HG03565 (cell line): ENCODE measurements around the gene FMO2.

Experiments
- ATAC-seq: cut with Tn5 transposase; IDR thresholded peaks from one replicate; pipeline ENCODE4 v1.9.1; 2021; ENCODE audit warnings: mild to moderate bottlenecking, moderate library complexity; ENCODE audit not compliant: unreplicated experiment

FMO2 gene

DNA sequence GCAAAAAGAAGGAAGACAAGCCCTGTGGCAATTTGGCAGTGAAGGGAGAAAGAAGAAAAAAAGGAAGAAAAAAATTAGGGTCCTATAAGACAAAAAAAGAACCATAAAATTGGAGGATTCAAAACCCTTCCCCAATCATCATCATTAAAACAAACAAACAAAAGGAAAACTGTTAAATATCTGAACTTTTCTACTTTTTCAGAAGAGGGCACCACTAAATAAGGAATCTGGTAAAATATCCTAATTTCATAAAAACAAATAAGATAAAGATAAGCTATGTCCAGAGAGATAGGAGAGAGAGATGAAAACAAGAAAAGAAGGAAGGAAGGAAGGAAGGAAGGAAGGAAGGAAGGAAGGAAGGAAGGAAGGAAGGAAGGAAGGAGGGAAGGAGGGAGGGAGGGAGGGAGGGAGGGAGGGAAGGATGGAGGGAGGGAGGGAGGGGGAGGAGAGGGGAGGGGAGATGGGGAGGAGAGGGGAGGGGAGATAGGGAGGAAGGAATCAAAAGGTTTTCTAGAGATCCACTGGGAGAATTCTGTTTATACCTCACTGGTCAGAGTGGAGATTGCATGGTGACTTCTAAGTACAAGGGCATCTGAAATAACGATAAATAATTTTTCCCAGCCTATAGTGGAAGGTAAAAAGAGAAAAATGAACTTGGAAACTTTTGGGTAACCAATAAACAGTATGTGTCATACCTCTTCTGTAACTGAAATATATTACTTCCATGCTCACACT lies 10.4 kb upstream of the FMO2 start:
- no peak for ATAC-seq

DNA sequence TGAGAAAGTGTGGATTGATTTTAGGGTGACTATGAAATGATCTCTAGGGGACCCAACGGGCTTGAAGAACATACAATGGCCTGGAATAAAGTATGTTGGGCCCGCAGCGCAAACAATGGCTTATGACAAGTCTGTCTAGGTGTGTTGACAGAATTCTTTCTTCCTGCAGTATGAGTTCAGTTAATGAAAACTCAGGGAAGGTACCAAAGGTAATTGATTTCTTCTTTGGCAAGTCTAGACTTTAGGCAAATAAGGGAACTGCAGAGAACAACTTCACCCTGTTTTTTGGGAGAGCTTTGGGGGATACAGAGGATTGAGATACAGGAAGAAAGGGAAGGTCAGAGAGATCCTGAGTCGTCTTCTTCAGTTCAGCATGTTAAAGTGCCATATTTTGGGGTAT lies 7.8 kb upstream of the FMO2 start:
- no peak for ATAC-seq

DNA sequence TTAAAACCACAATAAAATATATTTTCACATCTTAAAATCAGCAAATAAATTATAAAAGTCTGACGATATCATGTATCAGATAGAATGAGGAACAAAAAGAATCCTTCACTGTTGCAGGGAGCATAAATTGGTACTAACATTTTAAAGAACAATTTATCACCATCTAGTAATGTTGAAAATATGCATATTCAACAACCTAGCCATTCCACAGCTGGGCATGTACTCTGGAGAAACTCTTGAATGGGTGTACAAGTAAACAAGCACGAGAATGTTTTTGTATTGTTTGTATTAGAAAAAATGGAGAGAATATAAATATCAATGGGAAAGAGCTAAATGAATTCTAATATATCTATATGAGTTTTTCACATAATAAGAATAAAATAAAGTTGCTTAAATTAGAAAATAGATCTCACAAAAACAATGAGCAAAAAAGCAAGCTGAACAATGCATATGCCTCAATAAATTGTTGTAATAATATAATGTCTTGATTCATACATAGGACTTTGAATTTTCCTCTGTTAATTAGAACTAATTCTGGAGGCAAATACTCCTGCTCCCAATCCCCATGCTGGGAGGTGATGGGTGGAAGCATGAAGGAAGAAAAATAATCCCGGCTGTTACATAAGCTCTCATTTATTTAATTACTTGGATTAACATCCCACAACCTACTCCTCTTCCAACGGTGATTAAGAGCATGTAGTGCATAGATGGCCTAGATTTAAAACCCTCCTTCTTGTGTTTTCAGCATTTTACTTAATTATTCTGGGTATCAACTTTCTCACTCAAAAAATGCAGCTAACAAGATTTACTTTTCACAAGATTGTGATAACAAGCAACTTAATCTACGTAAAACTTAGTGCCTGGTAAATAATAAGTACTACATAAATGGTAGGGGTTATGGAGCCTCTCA lies 5.5 kb upstream of the FMO2 start:
- no peak for ATAC-seq

DNA sequence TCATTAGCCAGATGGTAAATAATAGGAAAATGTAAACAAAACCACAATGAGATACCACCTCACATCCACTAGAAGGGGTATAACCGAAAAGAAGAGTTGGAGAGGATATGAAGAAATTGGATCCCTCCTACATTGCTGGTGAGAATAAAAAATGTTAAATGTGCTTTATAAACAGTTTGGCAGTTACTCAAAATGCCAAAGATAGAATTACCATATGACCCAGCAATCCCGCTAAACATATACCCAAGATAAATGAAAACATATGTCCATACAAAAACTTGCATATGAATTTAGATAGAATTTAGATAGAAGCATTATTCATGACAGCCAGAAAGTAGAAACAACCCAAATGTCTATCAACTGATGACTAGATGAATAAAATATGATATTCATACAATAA lies 4.4 kb upstream of the FMO2 start:
- no peak for ATAC-seq

DNA sequence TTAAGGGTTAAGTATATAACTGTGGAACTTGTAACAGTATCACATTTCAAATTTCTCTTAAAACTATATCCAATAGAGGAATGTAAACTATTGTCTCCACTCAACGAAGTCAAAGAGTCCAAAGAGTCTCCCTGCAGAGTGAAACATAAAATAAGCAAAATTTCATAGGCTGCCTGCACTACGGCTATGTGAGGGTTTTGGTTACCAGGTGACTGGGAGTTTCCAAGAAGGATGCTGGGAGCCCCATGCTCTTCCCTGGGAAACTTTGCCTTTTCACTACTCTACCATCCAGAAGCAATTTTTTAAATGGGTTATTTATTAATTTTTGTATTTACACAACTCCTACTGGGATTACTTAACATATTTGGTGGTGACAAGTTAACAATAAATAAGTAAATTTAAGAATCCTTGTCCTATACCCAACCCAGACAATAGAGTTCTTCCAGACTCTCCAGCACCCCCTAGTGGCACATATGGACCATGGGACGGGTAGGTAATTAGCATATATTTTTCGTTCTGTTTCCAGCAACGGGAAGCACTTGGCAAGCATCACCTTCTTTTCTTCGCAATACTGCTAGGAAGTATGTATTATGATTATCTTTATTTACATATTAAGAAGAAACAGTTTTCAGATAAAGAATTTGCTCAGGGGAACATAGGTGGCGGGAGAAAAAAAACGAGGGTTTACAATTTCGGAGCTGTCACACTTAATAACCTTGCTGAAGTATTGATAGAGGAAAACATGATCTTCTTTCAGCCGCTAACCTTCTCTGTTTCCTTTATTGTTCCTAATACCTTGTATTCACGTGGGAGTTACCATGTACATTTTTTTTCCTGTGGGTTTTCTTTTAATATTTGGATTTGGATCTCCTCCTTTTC lies 3.5 kb downstream of the FMO2 start:
- peak; percentile 90 for ATAC-seq

DNA sequence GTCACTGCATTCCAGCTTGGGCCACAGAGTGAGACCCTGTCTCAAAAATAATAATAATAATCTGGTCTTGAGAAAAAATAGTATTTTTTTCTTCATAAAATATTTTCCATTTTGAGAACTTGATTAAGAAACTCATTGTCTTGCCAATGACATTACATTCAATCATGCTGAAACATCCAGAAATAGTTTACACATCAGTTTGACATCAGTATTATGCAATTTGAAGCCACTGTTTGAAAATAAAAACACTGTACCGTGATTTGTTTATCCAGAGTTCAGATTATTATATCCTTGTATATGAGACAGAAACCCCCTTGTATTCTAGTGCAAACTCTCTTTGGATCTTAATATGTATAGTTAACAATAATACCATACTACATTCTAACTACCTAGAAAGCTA lies 6.9 kb downstream of the FMO2 start:
- no peak for ATAC-seq

DNA sequence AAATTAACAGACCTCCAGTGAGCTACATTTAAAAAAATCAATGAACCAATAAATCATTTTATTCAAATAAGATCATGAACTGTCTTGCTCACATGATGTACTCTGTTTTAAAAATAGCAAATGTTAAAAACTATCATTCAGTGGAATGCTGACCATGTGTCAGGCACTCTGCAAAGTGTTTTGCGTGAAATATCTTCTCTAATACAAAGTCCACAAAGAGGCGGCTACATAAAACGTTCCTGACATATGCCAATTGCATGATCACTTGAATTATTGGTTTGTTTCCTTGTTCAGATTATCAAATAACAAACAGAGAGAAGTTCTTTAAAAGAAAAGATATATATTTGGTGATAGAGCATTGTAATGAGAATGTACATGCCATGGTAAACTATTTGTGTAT lies 10.7 kb downstream of the FMO2 start:
- ATAC-seq: no peak

DNA sequence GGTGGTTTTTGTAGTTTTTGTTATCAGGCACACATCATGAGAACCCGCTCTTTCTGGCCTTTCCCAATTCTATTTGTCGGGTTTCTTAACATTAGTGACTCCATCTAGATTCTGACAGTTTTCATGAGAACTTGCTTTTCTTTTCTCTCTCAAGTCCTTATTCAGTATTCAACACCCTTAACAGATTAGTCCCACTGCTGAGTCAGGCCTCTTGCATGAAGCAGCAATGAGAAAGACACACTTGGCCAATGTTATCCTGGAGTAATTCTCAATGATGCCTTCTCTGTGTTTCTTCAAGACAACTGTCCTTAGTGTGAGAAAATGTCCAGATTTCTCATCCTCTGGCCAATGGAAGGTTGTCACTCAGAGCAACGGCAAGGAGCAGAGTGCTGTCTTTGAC lies 11.3 kb downstream of the FMO2 start:
- ATAC-seq: no peak

DNA sequence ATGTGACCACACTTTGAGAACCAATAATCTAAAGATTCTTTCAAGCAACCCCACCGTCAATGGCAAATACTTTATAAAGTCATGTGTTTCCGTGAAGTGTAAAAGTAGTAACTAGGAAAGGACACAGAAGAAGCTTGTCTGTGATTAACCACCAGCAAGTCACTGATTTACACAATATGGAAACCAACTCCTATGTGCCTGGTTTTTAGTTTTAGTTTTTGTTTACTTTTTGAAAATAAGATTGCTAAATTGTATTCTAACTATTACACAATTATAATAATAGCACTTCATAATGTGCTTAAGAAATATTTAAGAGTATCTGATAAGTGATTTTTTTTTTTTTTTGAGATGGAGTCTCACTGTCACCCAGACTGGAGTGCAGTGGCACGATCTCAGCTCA lies 13.0 kb downstream of the FMO2 start:
- ATAC-seq: no peak

DNA sequence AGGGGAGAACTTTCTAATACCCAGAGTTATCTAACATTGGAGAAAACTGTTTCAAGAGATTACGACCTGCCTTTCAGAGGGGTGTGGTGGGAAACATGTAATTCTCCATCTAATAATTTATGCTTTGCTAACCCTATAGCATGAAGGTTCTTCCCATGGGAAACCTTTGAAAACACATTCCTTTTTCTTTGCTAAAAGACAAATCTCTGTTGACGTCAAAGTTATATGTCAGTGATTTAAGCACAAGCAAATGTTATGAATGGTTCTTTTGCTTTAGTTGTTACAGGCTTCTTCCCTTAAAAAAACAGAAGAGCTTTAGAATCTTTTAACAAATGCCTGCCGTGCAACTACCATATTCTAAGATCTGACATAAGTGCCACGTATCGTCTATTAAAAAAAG lies 19.2 kb downstream of the FMO2 start:
- no peak for ATAC-seq

DNA sequence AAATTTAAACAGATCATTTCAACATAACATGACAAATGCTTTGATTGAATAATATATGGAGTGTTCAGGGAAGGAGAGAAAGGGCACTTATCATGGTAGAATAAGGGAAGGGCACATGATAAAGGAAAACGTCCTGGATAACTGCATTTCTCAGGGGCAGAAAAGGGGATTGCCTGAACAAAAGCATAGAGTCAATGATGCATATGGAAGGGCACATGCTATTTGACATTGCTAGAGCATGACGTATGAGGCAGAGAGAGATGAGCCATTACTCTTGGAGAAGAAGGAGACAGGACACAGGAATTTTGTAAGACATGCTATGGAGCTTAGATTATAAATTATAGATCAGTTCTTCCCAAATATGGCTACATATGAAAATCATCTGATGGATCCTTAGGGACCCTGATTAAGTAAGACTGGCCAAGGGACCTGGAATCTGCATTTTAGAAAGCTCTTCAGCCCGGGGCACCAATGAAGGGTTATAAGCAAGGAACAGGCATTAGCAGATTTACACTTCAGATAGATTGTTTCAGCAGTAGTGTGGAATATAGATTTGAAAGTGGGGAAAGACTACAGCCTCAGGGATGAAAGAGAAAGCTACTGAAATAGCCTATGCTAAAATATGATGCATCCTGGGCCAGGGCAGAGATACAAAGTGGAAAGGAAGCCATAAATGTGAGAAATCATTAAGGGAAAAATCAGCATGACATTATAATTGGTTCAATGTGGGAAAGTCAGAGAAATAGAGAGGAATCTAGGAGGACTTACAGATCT lies 21.3 kb downstream of the FMO2 start:
- no peak for ATAC-seq

DNA sequence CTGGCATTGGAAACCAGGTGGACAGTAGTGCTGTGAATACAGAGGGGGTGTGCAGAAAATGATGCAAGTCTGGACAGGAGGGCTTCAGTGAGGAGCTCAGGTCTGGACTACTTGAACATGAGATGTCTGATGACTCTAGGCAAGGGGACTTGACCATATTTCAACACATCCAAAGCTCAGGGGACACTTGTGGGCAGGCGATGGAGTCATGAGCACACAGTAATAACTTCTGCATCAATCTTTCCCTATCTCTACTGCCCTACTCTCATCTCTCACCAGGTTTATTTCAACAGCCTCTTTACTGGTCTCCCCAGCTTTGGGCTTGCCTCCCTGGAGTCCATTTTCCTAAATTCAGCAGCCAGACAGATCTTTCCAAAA lies 21.9 kb downstream of the FMO2 start:
- no peak for ATAC-seq

DNA sequence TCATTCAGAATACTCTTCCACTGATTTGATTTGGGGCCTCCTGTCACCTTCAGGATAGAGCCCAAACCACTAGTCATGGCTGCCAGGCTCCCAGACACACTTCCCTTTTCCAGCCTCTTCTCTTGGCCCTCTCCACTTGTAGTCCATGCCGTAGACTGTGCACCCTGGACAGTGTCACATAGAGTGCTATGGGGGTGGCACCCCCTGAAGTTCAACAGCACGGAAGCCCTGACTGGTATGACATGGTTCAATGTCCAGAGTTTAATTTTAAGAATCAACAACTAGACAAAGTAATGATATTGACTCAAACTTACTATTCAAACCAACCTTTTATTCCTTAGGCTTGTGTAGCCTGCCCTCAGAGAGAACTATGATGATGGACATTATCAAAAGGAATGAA lies 22.3 kb downstream of the FMO2 start:
- ATAC-seq: no peak

DNA sequence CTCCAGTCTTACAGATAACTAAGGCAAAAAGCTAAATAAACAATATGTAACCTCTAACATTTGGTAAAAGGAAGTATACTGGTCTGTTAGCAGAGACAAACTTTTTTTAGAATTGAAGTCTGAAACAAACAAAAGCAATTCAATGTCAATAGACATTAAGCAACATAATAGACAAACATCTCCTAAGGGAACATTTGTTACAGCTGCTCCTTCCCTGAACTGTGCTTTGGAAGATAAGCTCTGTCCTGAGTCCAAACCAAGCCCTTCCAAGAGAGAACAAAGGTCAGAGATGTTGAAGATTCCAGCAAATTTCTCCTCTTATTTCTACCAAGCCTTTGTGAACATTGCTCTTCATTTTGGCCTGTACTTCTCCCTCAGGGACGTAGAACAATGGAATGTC lies 25.3 kb downstream of the FMO2 start:
- no peak for ATAC-seq

DNA sequence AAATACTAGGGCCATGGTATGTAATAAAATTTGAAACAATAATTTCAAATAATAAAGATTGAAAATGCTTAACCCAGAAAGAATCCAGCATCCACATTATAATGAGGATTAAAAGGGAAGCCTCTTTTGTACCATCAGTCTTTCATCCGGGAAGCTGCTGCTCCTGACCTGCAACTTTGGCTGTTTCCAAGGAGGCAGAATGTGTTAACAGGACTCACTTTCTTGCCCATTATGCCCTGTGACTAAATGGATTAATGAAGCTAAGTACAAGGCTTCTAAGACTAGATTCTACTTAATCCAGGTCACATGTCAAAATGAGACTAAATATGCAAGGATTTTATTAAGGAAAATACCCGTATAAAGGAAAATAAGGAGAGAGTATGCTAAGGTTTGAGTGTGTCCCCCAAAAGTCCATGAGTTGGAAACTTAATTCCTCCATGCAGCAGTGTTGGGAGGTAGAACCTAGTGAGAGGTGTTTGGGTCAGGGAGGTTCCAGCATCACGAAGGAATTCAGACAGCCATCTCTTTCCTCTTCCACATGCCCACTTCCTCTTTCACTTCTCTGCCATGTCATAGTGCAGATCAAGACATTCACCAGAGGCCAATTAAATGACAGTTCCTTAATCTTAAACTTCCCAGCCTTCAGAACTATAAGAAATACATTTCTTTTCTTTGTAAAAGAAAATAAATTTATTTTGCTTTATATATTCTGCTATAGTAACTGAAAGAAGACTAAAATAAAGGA lies 27.7 kb downstream of the FMO2 start:
- no peak for ATAC-seq

DNA sequence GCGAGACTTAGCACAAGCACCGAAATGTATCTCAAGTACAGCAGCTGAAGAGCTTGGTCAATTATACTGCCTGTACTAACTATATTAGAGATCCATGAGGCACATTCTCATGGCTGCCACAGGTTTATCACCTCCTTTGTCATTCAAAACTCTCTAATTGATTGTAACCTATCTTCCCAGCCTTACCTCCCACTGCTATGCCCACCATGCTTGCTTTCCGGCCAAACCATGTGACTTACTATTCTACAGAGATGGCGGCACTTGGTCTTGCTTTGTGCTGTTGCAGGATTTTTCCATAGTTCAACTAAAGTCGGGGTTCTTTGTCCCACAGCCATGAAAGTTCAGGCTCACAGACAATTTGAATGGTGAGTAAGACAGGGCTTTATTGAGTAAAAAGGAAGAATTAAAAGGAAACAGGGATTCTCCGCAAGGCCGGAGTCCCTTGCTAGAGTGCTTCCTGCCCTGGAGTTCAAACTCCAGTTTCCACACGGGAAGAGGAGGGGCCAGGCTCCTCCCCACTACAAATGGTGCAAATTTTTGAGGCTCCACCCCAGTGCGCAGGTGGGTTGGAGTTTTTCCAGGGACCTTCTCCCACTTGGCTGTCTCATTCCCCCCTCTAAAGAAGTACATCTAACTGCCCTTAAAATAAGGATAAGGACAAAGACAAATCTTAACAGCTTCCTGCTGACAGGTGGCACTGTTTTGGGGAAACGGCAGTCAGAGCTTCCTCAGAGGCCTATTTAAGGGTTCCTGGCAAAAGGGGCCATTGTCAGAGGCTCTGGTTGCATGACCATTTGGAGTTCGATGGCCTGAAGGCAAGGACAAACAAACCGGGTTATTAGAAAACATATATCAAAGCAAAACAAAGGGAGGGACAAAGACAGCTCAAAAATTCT lies 28.7 kb downstream of the FMO2 start:
- no peak for ATAC-seq

DNA sequence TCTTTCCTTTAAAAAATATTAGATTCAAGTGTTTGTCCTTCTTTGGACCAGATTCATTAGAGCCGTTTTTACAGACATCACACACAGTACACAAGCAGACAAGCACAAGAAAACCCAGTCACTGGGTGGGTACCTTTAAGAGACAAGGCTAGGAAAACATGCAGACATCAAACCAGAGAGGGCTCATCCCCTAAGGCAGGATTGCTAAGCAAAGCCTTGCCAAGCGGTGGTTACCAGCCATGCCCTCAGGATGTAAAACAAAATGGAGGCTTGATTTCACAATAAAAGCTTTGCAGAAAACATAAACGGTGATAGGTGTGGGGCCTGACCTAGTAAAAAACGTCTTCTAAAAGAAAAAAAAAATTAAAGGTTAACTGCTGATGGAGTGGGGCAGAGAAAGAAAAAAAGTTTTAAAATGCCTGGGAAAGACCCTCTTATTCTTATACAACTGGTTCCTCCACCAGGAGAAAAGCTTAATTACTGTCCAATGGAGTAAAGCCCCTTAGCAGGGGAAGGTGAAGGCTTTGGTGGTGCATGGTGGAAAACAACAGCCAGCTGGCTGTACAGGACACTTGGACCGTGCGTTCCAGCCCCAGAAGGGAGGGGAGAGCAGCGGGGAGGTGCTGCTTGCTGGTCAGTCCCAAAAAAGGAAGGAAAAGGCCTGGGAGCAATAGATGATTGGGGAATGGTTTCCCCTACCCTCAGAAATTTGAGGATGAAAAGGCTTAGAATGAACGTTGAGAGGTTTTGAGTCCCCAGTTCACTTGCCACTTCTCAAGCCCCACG lies 32.8 kb downstream of the FMO2 start:
- no peak for ATAC-seq

DNA sequence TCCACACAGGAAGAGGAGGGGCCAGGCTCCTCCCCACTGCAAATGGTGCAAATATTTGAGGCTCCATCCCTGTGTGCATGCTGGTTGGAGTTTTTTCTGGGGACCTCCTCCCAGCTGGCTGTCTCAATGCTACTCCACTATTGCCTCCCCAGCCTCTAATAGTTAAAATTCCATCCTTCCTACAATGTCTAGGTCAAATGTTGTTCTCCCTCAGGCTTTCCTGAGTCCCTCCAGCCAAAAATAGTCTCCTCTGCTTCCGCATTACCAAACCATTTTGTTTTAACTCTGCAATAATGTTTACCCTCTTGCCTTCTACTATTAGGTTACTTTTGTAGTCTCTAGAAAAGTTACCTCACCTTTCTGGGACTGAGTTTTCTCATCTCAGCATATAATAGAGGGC lies 33.6 kb downstream of the FMO2 start:
- no peak for ATAC-seq
